Hepatocyte (in vitro differentiated cells): ENCODE results near the gene KCNMB1. TPM values are rescaled to one million over a fixed set of nuclear protein-coding genes. Genes with fewer than 3 reads are reported as not detected.

Source experiments
- DNase-seq: peaks from one replicate; pipeline ENCODE4 v3.0.0-alpha.2; 2016; ENCODE audit warnings: low spot score
- H2AFZ ChIP-seq: fragments of 200-600 bp; sonication (generic); 2 replicates; pipeline ENCODE4 v1.6.0; 2016; ENCODE audit warnings: antibody characterized with exemption, mild to moderate bottlenecking
- H3K27ac ChIP-seq: fragments of 200-600 bp; sonication (generic); 2 replicates; pipeline ENCODE4 v1.5.1; 2016; ENCODE audit warnings: mild to moderate bottlenecking
- H3K27me3 ChIP-seq: fragments of 200-600 bp; sonication (generic); 2 replicates; pipeline ENCODE4 v1.6.1; 2016
- H3K36me3 ChIP-seq: fragments of 200-600 bp; sonication (generic); replicated peaks from 2 replicates; pipeline ENCODE4 v1.5.1; 2016; ENCODE audit warnings: low read depth; ENCODE audit not compliant: insufficient read depth
- H3K4me1 ChIP-seq: fragments of 200-600 bp; sonication (generic); 2 replicates; pipeline ENCODE4 v1.5.1; 2016; ENCODE audit warnings: mild to moderate bottlenecking, moderate library complexity; ENCODE audit not compliant: insufficient read depth
- H3K4me2 ChIP-seq: fragments of 200-600 bp; sonication (generic); 2 replicates; pipeline ENCODE4 v1.6.0; 2016
- H3K4me3 ChIP-seq: fragments of 200-600 bp; sonication (generic); 2 replicates; pipeline ENCODE4 v1.5.1; 2016; ENCODE audit warnings: mild to moderate bottlenecking
- H3K79me2 ChIP-seq: fragments of 200-600 bp; sonication (generic); 2 replicates; pipeline ENCODE4 v1.6.0; 2017; ENCODE audit warnings: mild to moderate bottlenecking
- H3K9me2 ChIP-seq: fragments of 200-600 bp; sonication (generic); replicated peaks from 2 replicates; pipeline ENCODE4 v1.6.0; 2017; ENCODE audit warnings: mild to moderate bottlenecking; ENCODE audit not compliant: insufficient read depth
- H3K9me3 ChIP-seq: fragments of 200-600 bp; sonication (generic); 2 replicates; pipeline ENCODE4 v1.5.1; 2016; ENCODE audit warnings: low read depth, mild to moderate bottlenecking
- H4K20me1 ChIP-seq: fragments of 200-600 bp; sonication (generic); 2 replicates; pipeline ENCODE4 v1.6.0; 2016; ENCODE audit warnings: mild to moderate bottlenecking; ENCODE audit not compliant: insufficient read depth, poor library complexity, severe bottlenecking
- CTCF ChIP-seq: fragments of 200-600 bp; sonication (generic); IDR thresholded peaks from 2 replicates; pipeline ENCODE4 v1.5.1; 2016; ENCODE audit warnings: antibody characterized with exemption, mild to moderate bottlenecking; ENCODE audit not compliant: poor library complexity
- EZH2 ChIP-seq: fragments of 200-600 bp; sonication (generic); IDR thresholded peaks from 2 replicates; pipeline ENCODE4 v1.6.1; 2016; ENCODE audit warnings: antibody characterized with exemption, mild to moderate bottlenecking, borderline replicate concordance
- EZH2phosphoT487 ChIP-seq: fragments of 200-600 bp; sonication (generic); IDR thresholded peaks from one replicate; pipeline ENCODE4 v1.6.1; 2018; ENCODE audit warnings: antibody characterized with exemption, mild to moderate bottlenecking, low read depth, moderate library complexity; ENCODE audit not compliant: unreplicated experiment, severe bottlenecking
- WGBS: methylation state at CpG from one replicate; pipeline ENCODE4 v1.1.6; 2016; ENCODE audit warnings: low lambda C conversion rate; ENCODE audit errors: missing lambda C conversion rate; 5-methylcytosine and 5-hydroxymethylcytosine counted together
- polyA plus RNA-seq: library from polyadenylated mRNA; unstranded; fragments of >200 nt; fragmentation: Nextera tagmentation; extraction: Ambion mirVana; gene quantifications from 2 replicates; pipeline ENCODE4 v1.2.1, GENCODE V29; 2016
- total RNA-seq: library from RNA; depleted of rRNA; stranded (reverse); fragments of >200 nt; gene quantifications from 2 replicates; pipeline ENCODE4 v1.2.3, GENCODE V29; 2014

The KCNMB1 gene
- total and polyA plus RNA-seq, 2 experiments from 2014 or later: 0.07 to 0.19 TPM

GRCh38 chr5:170347022-170347567 lies 42.1 kb downstream of the KCNMB1 start:
- no peak for DNase-seq
- Histone ChIP-seq H3K36me3 (no peaks in the 10 kb centered on the region), H3K9me2 (no peaks in the 10 kb centered on the region), H2AFZ (no peak overlapping the region), H3K4me2 (no peak overlapping the region), H3K9me3 (no peaks in the 10 kb centered on the region), H3K79me2 (no peaks in the 10 kb centered on the region), H3K4me3 (no peak overlapping the region), H3K27ac (no peak overlapping the region), H3K4me1 (no peaks in the 10 kb centered on the region), H3K27me3 (peaks cover 10% of the 10 kb centered on the region), H4K20me1 (no peaks in the 10 kb centered on the region)
- WGBS: 89% methylated on average over 9 of the region's 9 CpGs
- TF ChIP-seq EZH2phosphoT487 (no peak), CTCF (no peak), EZH2 (no peak)

- Histone ChIP-seq H3K36me3 (no peaks in the 10 kb centered on the region), H2AFZ (no peak overlapping the region), H3K4me1 (no peaks in the 10 kb centered on the region), H3K27me3 (peaks cover 10% of the 10 kb centered on the region), H3K4me3 (no peak overlapping the region), H3K79me2 (no peaks in the 10 kb centered on the region), H3K9me2 (no peaks in the 10 kb centered on the region), H3K27ac (no peak overlapping the region), H4K20me1 (no peaks in the 10 kb centered on the region), H3K4me2 (no peak overlapping the region), H3K9me3 (no peaks in the 10 kb centered on the region)
- TF ChIP-seq EZH2phosphoT487: no peak
- no peak for TF ChIP-seq CTCF
- TF ChIP-seq EZH2: no peak
- no peak for DNase-seq
- WGBS: 64% methylated on average over 1 of the region's 1 CpG
Measured at GRCh38 chr5:170345971-170346370, 43.2 kb downstream of the KCNMB1 start.

- Histone ChIP-seq H3K79me2 (no peaks in the 10 kb centered on the region), H3K27ac (no peak overlapping the region), H3K4me3 (no peak overlapping the region), H3K4me1 (no peaks in the 10 kb centered on the region), H3K4me2 (no peak overlapping the region), H3K9me2 (no peaks in the 10 kb centered on the region), H2AFZ (no peak overlapping the region), H3K9me3 (no peaks in the 10 kb centered on the region), H3K27me3 (peaks cover 4% of the 10 kb centered on the region), H3K36me3 (no peaks in the 10 kb centered on the region), H4K20me1 (no peaks in the 10 kb centered on the region)
- TF ChIP-seq CTCF (no peak), EZH2 (no peak), EZH2phosphoT487 (no peak)
- 80% methylated on average over 3 of the region's 3 CpGs for WGBS
- no peak for DNase-seq
Measured at GRCh38 chr5:170343177-170343576, 46.0 kb downstream of the KCNMB1 start.
